Neutrophil (primary cell): ENCODE measurements around the gene SRRM3.

ENCODE experiments used
- H3K27ac ChIP-seq: fragments of 200-600 bp; sonication (generic); 2 replicates; pipeline ENCODE4 v1.5.1; 2016; ENCODE audit warnings: mild to moderate bottlenecking, moderate library complexity
- H3K27me3 ChIP-seq: fragments of 200-600 bp; sonication (generic); 2 replicates; pipeline ENCODE4 v1.6.0; 2016; ENCODE audit warnings: mild to moderate bottlenecking
- H3K36me3 ChIP-seq: fragments of 200-600 bp; sonication (generic); 2 replicates; pipeline ENCODE4 v1.5.1; 2017
- H3K4me1 ChIP-seq, 2 experiments: fragments of 200-600 bp in 1 of 2; sonication (generic) in 1 of 2; 1 replicate in 1 of 2; 2 replicates in 1 of 2; pipeline versions ENCODE4 v1.5.1 to v1.6.1; 2013 to 2016; ENCODE audit warnings: low read depth in 1 of 2, low read length in 1 of 2, mild to moderate bottlenecking in 1 of 2, moderate library complexity in 1 of 2; ENCODE audit not compliant: control insufficient read depth in 1 of 2, insufficient read depth in 1 of 2
- H3K4me3 ChIP-seq, 2 experiments: fragments of 200-600 bp in 1 of 2; sonication (generic) in 1 of 2; 1 replicate in 1 of 2; 2 replicates in 1 of 2; pipeline ENCODE4 v1.5.1; 2013 to 2016; ENCODE audit warnings: low read depth in 1 of 2, low read length in 1 of 2, mild to moderate bottlenecking in 1 of 2, moderate library complexity in 1 of 2
- H3K9me3 ChIP-seq: fragments of 200-600 bp; sonication (generic); 2 replicates; pipeline ENCODE4 v1.5.1; 2016
- TF ChIP-seq, protein P1 (sequence below): fragments of 200-600 bp; sonication (generic); IDR thresholded peaks from 2 replicates; pipeline ENCODE4 v1.5.1; 2016; ENCODE audit warnings: antibody characterized with exemption

SRRM3 gene

GRCh38 chr7:76179686-76180085 is 22.0 kb upstream of the SRRM3 start:
- Histone ChIP-seq H3K27ac (no peak overlapping the region), H3K4me3 (no peak overlapping the region), H3K9me3 (no peaks in the 10 kb centered on the region), H3K27me3 (no peaks in the 10 kb centered on the region), H3K4me1 (peaks cover 6 to 8% of the 10 kb centered on the region in 2 experiments), H3K36me3 (no peaks in the 10 kb centered on the region)
- TF ChIP-seq, protein P1, sequence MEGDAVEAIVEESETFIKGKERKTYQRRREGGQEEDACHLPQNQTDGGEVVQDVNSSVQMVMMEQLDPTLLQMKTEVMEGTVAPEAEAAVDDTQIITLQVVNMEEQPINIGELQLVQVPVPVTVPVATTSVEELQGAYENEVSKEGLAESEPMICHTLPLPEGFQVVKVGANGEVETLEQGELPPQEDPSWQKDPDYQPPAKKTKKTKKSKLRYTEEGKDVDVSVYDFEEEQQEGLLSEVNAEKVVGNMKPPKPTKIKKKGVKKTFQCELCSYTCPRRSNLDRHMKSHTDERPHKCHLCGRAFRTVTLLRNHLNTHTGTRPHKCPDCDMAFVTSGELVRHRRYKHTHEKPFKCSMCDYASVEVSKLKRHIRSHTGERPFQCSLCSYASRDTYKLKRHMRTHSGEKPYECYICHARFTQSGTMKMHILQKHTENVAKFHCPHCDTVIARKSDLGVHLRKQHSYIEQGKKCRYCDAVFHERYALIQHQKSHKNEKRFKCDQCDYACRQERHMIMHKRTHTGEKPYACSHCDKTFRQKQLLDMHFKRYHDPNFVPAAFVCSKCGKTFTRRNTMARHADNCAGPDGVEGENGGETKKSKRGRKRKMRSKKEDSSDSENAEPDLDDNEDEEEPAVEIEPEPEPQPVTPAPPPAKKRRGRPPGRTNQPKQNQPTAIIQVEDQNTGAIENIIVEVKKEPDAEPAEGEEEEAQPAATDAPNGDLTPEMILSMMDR = no peak

DNA sequence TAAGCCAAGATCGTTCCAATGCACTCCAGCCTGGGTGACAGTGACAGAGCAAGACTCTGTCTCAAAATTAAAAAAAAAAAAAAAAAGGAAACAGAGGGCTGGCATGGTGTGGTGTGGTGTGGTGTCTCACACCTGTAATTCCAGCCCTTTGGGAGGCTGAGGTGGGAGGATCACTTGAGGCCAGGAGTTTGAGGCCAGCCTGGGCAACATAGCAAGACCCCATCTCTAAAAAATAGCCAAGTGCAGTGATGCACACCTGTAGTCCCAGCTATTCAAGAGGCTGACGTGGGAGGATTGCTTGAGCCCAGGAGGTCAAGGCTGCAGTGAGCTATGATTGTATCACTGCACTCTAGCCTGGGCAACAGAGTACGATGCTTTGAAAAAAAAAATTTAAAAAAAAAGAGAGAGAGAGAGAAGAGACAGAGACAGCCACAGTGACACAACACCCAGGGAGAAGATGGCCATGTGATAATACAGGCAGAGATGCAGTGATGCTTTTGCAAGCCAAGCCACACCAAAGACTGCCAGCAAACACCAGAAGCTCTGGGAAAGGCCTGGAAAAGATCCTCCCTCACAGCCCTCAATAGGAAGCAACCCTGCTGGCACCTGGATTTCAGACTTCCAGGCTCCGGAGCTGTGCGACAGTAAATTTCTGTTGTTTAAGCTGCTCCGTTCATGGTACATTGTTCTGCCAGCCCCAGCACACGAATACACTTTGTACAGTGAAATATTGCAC is 19.3 kb upstream of the SRRM3 start:
- no peaks in the 10 kb centered on the region for H3K36me3 ChIP-seq
- H3K27me3 ChIP-seq = peaks cover 8% of the 10 kb centered on the region
- TF ChIP-seq, protein P1 = no peak
- H3K9me3 ChIP-seq = no peaks in the 10 kb centered on the region
- no peak overlapping the region for H3K27ac ChIP-seq
- H3K4me1 ChIP-seq = peaks cover 6 to 8% of the 10 kb centered on the region in 2 experiments
- H3K4me3 ChIP-seq = no peak overlapping the region

DNA sequence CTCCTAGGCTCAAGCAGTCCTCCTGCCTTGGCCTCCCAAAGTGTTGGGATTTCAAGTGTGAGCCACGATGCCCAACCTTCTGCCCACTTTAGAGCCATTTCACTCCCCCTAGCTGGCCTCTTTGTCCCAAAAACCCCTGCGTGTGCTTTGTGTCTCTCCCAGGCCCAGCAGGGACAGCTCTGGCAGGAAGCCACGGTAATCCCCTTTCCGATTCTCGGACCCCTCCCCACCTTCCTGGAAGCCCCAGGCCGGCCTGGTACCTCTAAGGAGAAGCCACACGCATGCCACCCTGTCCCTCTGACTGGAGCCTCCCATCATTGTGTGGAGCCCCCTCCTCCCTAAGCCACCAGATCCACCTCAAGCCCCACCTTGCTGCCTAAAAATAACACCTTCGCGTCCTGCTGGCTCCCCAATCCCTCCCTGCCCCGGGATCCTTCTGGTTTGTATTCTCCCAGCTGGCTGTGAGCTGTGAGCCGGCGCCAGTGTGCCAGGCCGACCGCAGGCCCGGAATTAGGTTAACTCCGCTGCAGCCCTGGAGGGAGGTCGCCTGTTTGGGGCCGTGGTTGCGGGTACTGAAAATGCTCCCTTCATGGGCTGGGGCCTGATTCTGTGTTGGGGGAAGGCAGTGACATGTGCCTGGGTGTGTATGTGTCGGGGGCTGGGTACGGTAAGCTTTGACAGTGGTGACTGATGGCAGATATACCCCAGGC is 16.4 kb upstream of the SRRM3 start:
- no peaks in the 10 kb centered on the region for H3K4me1 ChIP-seq
- H3K27ac ChIP-seq = no peak overlapping the region
- H3K27me3 ChIP-seq = peaks cover 8% of the 10 kb centered on the region
- H3K9me3 ChIP-seq = no peaks in the 10 kb centered on the region
- no peaks in the 10 kb centered on the region for H3K36me3 ChIP-seq
- H3K4me3 ChIP-seq = no peak overlapping the region
- TF ChIP-seq, protein P1 = no peak

- no peaks in the 10 kb centered on the region for H3K4me1 ChIP-seq
- H3K27ac ChIP-seq = no peak overlapping the region
- no peak overlapping the region for H3K4me3 ChIP-seq
- no peaks in the 10 kb centered on the region for H3K36me3 ChIP-seq
- TF ChIP-seq, protein P1 = no peak
- H3K9me3 ChIP-seq = no peaks in the 10 kb centered on the region
- H3K27me3 ChIP-seq = peaks cover 8% of the 10 kb centered on the region
Measured at GRCh38 chr7:76187272-76187671, 14.4 kb upstream of the SRRM3 start.

GRCh38 chr7:76189276-76189675 is 12.4 kb upstream of the SRRM3 start:
- H3K27ac ChIP-seq = no peak overlapping the region
- no peaks in the 10 kb centered on the region for H3K9me3 ChIP-seq
- TF ChIP-seq, protein P1 = no peak
- no peaks in the 10 kb centered on the region for H3K4me1 ChIP-seq
- no peak overlapping the region for H3K4me3 ChIP-seq
- no peaks in the 10 kb centered on the region for H3K36me3 ChIP-seq
- peaks cover 8% of the 10 kb centered on the region for H3K27me3 ChIP-seq
